ENCODE data around the gene GCK.

DNA sequence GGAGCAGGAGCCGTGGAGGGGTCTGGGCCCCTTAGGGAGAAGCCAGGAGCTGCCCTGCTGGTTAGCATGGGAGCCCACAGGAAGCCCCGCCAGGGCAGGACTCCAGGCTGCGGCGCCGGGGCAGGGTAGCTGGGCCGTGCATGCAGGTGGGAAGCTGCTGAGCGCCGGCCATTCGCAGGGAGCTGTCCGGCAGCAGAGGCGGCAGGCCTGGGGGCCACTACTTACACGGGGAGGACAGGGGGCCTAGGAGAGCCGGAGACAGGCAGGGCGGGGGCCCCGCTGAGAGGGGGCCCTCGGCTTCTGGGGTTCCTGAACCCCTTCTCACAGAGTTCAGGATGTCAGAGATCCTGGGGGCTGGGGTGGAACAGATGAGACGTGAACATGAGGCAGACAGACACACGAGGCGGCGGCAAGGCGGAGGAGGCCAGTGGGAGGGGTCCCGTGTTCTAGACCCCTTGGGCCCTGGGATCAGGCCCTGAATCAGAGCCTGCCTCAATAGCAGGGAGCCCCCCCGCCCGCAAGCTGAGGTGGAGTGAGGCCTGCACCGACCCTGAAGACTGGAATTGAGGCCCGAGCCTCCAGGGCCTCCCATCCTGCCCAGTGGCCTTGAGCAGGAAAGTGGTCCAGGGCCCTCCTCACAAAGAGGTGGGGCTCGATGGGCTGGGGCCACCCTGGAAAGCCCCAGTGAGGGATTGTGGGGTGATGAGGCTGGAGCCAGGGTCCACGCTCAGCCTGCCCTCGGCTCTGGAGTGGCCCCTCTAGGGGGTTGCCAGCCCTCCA, 39.5 kb upstream of the GCK start:
- TF ChIP-seq, protein P1, sequence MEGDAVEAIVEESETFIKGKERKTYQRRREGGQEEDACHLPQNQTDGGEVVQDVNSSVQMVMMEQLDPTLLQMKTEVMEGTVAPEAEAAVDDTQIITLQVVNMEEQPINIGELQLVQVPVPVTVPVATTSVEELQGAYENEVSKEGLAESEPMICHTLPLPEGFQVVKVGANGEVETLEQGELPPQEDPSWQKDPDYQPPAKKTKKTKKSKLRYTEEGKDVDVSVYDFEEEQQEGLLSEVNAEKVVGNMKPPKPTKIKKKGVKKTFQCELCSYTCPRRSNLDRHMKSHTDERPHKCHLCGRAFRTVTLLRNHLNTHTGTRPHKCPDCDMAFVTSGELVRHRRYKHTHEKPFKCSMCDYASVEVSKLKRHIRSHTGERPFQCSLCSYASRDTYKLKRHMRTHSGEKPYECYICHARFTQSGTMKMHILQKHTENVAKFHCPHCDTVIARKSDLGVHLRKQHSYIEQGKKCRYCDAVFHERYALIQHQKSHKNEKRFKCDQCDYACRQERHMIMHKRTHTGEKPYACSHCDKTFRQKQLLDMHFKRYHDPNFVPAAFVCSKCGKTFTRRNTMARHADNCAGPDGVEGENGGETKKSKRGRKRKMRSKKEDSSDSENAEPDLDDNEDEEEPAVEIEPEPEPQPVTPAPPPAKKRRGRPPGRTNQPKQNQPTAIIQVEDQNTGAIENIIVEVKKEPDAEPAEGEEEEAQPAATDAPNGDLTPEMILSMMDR (IDR thresholded peaks at IDR 0.05): no peak
- no peak for TF ChIP-seq EZH2 (IDR thresholded peaks at IDR 0.05; ENCODE audit: borderline replicate concordance, insufficient read depth, low read depth, low read length, poor library complexity, severe bottlenecking)
